ENCODE data around the gene SNX7.

The SNX7 gene

GRCh38 chr1:98659879-98660278 lies 1.6 kb upstream of the SNX7 start:
- TF ChIP-seq CTCF (IDR thresholded peaks at IDR 0.05) = no peak
- Histone ChIP-seq H3K4me3 (no peak overlapping the region), H3K27ac (peak overlapping the region in 1 of 2 donors; percentile 42)

DNA sequence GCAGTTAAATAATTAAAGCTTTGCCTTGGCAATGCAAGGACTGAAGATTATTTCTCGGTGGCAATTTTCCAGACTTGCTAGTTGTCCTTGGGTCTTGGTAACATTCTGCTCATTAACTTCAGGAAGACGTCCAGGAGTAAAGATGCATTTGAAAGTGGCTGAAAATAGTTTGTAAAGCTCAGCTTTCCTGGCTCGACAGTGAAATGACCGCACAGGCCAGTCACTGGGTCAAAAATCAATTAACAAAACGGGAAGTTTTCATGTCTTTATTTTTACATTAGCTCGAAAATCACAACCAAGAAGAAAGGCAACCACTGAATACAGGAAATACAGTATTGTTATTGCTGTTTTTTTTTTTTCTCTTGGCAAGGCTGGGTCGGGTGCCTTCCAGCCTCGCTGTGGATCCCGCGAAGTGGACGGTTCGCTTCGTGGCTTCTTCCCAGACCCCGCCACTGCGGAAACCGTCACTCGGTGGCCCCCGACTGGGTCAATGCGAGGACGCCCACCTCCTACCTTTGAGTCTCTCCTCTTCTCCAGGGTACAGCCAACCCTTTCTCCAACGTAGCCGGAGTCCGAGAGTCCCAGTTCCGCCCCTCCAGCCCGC lies 479 bp upstream of the SNX7 start:
- DNase-seq (ENCODE audit: low spot score) = peak; percentile 76
- peak overlapping the region; percentile 83 to 90 for H3K27ac ChIP-seq
- no peak for TF ChIP-seq CTCF (IDR thresholded peaks at IDR 0.05)

More at GRCh38 chr1:98659879-98660278, 1.6 kb upstream of the SNX7 start:
- DNase-seq (ENCODE audit: low spot score) = no peak

GRCh38 chr1:98662356-98662670 lies 792 bp downstream of the SNX7 start:
- TF ChIP-seq CTCF (IDR thresholded peaks at IDR 0.05) = no peak
- DNase-seq (ENCODE audit: low spot score) = no peak
- Histone ChIP-seq H3K27ac (peak overlapping the region; percentile 83 to 90), H3K4me3 (peak overlapping the region; percentile 84)

More for the DNA sequence above, 479 bp upstream of the SNX7 start:
- peak overlapping the region; percentile 84 for H3K4me3 ChIP-seq

- Histone ChIP-seq H3K27ac (peak overlapping the region in 1 of 2 donors; percentile 57), H3K4me3 (peak overlapping the region; percentile 0)
- no peak for DNase-seq (ENCODE audit: low spot score)
- no peak for TF ChIP-seq CTCF (IDR thresholded peaks at IDR 0.05)
Observed at GRCh38 chr1:98668733-98669132, 7.2 kb downstream of the SNX7 start.

DNA sequence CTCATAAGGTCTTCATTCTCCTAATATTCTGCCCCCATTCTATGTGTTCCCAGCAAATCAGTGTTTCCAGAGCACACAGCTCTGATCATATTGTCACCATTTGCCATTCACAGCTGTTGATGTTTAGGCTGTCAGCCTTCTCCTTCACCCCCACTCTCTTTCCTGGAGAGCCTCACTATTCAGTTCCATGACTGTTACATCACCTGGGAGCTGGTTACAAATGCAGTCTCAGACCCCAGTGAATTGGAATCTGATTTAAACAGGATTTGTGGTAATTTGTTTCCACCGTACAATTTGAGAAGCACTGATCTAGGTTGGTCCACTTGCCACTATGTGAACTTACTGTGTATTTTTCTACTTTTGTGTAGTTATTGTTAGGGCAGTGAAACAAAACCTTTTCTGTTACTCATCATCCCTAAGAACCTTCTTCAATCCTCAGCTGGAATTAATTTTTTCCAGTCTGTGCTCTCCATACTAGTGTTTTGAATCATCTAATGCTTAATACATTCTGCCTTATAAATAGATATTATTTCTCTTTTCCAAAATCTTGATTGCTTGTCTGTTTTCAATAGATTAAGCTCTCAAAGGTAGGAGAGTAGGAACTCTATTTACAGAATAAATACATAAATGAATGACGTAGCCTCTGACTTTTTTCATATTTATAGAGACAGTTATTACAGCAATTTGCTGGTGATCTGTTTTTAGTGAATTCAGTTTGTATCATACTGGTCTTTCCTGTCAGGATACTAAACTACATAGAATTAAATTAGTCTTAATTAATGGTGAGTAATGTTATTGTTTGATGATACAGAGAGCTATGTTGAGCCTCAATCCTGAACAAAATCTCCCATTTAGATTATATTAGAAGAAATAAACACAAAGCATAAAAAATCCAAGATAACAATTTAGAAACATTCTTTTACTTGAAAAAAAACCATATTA lies 8.1 kb downstream of the SNX7 start:
- peak overlapping the region in 1 of 2 donors; percentile 57 for H3K27ac ChIP-seq
- TF ChIP-seq CTCF (IDR thresholded peaks at IDR 0.05) = no peak
- no peak for DNase-seq (ENCODE audit: low spot score)

DNA sequence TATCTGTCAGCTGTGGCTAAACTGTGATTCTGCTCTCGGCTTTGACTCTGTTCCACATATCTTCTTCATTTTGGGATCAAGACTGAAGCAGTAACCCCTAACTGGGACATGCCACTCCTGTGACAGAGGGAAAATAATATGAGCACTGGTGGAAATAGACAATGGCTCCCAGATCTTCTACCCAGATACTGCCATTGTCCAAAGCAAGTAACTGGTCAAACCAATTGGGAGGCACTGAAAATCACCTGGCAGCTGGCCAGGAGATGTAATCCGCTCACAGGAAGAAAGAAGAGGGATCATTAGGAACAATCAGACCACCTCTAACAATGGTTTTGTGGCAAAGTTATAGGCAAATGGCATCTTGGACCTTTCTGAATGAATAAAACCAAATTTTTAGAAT lies 10.7 kb downstream of the SNX7 start:
- Histone ChIP-seq H3K4me3 (no peak overlapping the region), H3K27ac (no peak overlapping the region)
- no peak for DNase-seq (ENCODE audit: low spot score)
- no peak for TF ChIP-seq CTCF (IDR thresholded peaks at IDR 0.05)

More for the DNA sequence above, 8.1 kb downstream of the SNX7 start:
- H3K4me3 ChIP-seq = peak overlapping the region; percentile 0

Measured in coronary artery (tissue), 2 donors.